Hepatic stellate cell (primary cell): ENCODE results near the gene DDX59.

Source experiments
- DNase-seq: peaks from one replicate; pipeline ENCODE4 v3.0.0; 2011; ENCODE audit warnings: low spot score

DDX59 gene

DNA sequence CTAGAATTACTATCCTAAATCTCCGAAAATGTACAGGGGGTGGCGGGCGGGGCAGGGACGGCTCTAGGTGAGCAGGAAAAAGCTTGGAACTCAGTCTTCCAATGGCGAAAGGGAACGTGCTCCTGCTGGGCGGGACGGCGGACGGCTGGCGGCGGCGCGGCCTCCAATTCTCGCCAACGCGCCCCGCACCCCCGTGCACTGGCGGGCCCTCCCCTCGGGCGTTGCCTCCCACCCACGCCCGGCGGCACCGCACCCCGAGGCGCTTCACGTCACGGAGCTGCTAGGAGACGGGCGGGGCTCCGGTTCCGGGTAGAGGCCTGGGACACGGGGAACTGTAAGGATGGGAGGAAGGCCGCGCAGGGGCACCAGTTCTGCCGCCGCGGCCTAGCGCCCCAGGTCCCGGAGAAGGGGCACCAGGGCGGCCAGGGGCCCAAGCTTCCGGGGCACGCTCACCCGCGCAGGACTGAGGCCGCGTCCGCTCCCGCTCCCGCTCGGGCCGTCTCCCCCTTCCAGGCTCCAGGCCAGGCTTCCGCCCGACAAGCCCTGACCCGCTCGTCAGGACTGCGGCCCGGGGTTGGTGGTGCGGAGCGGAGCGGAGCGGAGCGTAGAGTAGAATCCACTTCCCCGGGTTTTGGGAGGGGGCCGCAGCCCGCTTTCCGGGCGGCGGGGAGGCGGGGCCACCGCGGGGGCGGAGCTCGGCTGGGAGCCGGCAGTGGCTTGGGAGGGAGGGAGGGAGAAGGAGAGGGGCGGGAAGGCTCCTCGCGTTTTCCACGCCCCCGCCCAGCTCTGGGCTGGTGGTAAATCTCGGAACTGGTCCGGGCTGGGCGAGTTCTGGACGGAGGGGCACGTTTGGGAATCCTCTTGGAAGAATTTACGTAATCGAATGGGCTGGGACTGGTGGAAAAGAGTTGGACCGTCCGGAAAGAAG is at the start of gene DDX59:
TSS of gene DDX59 (minus strand) at position 594 of the 928 bp plus-strand sequence. CDS start 3,167 bp downstream, outside the sequence.
- peak; percentile 97 for DNase-seq

DNA sequence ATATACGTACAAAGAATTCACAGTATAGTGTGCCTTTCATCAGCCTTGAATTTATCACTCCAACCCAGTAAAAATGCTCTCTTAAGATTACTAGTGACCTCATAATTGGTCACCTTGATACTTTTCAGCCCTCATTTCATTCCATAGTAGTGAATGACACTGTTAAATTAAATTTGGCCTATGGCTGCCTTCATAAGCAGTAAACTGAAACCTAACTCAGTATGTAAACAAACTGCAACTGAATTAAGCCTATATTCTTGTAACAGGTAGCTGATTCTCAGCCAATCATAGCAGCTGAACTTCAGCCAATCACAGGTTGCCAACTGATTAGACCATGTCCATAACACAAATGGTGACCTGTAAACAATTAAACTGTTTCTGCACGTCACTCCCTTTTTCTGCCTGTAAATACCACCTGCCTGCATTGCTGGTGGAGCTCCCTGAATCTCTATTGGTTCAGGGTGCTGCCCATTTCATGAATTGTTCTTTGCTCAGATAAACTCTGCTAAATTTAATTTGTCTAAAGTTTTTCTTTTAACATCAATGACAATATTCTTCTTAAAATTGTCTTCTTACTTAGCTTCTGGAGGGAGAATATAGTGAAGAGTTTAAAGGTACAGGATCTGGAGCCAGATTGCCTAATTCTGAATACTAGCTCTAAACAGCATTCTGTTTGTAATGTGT is 44.9 kb upstream of the DDX59 start:
- DNase-seq: no peak

DNA sequence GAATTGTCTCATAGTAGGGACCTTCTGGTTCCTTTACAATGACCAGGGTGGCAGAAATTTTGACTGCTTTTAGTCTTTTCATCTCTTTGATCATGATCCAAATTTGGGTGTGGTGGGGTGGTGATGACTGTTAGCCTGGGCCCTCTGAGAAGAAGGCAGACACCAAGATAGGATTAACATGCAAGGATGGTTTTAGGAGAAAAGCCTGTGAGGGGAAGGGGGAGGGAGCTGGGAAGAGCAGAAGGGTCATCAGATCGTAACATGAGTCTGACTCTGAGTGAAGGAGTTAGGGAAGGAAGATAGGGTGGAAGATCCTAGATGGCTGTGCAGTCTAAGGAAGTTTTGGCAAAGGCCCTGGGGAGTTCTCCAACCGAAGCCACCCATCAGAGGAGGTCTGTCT is 40.5 kb upstream of the DDX59 start:
- DNase-seq: no peak

DNA sequence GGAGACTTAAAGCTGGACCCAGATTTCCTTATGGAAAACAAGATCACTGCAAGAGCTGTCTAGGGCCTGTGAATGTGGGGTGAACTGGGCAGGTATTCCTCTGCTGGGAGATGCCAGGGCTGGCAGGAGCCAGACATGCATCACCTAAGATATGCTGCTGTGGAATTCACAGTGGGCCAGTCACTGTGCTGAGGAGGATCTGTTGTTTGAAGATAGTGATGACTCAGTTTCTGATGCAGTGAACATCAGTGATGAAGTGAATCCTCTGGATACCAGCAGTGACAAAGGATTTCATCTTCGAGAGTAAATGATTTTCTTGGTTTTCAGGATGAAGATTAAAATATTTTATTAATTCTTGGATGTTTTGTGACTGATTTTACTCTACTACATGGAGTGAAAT is 39.1 kb upstream of the DDX59 start:
- peak; percentile 7 for DNase-seq

DNA sequence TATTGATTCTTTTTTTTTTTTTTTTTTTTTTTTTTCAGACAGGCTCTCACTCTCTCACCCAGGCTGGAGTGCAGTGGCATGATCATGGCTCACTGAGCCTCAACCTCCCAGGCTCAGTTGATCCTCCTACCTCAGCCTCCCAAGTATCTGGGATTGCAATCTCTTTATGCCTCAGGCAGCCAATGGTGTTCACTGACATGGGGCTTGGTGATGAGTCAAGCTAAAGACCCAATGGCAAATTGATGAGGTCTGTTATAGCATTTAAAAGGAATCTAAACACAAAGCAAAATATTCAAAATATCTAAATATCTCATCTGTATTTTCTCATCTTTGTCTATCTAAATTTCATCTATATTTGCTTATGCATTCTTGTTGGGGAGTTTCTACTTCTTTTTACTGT is 38.5 kb upstream of the DDX59 start:
- no peak for DNase-seq

DNA sequence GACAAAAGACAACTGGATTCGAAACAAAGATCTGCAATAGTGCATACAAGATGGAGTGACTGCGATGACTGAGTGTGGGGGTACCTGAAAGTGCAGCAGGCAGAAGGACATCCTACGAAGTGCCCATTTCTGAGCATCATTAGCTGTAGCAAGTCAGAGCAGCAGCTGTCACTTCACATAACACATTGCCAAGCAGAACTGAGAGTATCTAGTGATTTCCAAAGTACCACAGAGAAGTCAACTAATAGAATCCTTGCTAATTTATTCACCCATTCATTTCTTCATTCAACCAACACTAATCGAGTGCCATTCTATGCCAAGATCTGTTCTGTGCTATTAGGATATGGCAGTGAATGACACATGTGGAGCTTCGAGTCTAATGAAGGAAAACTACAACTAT is 37.4 kb upstream of the DDX59 start:
- DNase-seq: no peak

DNA sequence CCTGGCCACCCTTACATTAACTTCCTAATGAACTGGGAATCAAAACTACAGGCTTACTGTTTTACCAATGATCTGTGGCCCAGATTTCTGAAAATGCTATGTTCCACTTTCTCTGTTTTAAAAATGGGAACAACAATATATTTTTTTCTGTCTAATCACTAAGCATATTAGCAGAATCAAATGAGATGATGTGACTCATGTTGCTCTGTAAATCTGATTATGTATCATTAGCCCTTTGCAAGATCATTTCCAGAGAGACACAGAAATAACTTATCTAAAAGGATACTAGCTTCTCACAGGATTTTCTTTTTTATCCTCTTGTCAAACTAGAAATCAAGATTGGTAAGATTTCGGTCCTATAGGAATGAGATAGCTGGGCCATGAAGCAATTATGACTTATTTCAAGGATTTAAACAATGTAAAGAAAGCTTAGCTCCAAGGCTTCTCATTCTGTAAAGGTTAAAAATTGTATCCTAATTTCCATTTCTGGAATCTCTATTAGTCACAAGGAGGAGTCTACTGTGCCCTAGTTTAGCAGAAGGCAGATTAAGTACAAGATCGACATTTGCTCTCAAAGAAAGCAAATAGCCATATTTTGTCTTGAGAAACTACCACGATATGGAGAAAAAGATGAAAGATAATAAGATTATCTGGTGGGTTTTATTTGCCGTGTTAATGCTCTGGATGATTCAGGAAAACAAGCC is 36.6 kb upstream of the DDX59 start:
- no peak for DNase-seq

DNA sequence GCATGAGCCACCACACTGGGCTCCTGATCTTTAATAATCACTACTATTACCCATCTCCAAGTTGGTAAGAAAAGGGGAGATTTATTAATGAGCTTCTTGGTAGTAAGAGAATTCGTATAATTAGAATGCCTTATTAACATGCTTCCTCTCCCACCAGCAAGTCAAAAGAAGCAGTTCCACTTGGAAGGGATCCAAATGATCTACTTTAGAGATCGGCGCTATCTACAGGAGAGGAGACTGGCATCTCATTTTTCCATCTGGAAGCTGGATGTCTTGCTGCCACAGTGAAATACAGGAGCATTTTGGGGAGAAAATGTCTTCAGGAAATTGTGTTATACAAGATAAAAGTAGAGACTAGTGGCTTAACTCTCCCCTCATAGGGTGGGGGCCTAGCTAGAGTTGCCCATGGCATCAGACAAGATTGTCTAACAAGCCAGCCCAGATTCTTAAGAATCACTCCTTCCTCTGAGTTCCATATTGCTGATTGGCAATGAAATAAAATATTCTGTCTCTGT is 35.3 kb upstream of the DDX59 start:
- no peak for DNase-seq

DNA sequence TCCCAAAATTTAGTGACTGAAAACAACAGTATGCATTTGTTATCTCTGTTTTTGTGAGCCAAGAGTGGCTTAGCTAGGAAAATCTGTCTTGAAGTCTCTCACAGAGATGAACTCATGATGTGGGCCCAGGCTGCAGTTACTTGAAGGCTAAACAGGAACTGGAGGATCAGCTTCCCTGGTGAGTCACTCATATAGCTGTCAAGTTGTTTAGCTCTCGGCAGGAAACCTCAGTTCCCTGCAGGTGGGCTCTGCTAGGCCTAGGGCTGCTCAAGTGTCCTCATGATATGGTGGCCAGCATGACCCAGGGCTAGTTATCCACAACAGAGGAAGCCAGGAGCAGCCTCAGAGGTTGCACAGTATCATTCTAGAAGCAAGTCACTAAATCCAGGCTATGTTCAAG is 30.2 kb upstream of the DDX59 start:
- peak; percentile 11 for DNase-seq

DNA sequence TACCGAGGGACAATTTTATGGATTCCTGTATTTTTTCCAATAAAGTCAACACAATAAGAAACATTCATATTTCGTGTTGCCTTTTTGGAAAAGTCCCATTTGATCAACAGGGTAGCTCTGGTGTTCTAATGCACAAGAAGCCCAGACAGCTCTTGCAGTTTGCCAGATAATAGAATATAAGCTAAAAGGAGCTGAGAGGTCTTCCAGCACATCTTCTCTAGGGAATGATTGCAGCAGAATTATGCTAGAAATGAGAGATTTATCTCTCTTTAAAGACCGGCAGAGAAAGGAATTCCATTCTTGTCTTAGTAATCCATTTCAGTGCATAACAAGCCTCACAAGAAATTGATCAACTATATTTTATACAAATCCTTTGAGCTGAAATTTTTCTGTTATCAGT is 25.0 kb upstream of the DDX59 start:
- DNase-seq: no peak

DNA sequence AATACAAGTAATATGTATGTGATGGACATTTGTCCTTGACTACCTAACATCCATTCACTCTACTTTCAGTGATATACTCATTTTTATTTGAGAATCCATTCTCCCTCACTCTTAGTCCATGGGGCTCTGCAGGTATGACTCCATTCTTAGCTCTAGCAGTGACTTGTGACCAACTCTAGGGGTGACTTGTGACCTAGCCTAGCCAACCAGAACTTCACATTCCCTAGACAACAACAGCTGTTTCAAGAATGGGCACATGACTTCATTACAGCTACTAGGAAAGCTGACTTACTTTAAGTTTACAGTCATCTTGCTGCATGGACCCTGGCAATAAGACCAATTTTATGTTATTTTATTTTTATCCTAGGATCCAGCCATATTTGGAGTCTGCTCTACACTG is 23.6 kb upstream of the DDX59 start:
- no peak for DNase-seq

DNA sequence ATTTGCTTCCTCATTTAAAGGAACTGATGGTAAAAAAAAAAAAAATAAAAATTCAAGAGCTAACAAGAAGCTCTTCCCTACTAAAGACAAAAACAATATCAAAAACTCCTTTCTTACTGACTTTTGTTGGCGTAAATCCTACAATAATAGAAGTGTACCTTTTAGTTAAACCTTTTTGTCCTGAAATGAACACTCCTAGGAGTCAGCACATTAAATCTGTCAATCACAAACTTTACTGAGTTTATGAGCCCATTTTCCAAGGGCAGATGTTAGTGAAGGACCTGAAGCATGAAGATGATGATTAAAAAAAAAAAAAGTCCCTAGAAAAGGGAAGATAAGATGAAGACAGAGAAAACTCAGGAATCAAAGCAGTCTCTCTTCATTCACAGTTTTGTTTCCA is 22.6 kb upstream of the DDX59 start:
- DNase-seq: no peak

DNA sequence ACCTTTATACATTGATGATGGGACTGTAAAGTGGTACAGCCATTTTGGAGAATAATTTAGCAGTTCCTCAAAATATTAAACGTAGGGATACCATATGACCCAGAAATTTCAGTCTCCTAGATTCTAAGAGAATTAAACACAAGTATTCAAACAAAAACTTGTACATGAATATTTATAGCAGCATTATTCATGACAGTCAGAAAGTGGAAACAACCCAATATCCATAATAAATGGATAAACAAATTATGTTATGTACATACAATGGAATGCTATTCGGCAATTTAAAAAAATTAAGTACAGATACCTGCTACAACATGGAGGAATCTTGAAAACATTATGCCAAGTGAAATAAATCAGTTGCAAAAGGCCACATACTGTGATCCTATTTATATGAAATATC is 16.9 kb upstream of the DDX59 start:
- DNase-seq: no peak

DNA sequence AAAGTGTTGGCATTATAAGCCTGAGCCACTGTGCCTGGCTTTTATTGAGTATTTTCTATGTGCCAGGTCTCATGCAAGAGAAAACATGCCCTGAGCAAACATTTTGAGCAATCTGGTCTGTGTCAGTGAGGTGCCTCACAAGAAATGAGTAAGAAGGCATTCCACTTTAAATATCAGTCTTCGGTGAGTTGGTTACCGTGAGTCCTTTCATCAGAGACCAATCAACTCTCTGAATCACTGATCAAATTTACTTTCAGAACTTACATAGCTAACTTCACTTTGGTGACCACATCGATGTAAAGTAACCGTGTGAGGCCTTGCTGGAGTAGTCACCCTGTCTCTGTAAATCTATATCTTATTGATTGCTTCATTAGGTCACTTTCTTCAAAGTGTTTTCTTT is 14.3 kb upstream of the DDX59 start:
- no peak for DNase-seq

DNA sequence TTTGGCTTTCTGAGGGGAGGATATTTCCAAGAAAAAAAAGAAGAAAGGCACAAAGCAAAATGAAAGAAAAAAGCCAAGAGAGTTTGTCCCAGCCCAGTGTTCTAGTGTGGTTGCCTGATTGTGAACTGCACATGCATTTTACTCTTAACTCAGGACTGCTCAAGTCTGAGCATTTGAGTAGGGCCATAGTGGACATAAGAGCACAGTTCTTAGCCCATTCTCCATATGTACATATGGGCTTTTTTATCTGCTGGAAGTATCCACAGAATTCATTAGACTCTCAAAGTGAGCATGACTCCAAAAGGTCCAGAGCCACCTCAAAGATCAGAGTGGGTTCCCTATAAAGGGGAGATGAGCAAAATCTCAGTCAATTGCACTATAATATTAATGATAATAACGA is 13.6 kb upstream of the DDX59 start:
- DNase-seq: no peak

DNA sequence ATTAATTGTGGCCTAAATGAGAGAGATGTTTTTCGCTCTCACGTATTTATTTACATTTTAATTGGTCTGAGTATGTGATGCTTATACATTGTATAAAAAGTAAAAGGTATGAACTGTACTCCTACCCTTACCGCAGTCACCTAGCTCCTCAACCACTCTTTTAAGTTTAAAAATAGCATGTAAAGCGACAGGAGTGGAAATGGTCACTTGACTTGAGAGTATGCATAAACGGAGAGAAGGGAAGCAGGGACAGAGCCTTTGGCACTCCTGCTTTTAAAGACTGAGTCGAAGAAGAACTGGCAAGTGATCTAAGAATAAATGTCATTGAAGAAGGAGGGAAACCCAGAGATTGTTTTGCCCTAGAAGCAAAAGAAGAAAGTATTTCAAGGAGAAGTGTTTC is 11.5 kb upstream of the DDX59 start:
- no peak for DNase-seq

DNA sequence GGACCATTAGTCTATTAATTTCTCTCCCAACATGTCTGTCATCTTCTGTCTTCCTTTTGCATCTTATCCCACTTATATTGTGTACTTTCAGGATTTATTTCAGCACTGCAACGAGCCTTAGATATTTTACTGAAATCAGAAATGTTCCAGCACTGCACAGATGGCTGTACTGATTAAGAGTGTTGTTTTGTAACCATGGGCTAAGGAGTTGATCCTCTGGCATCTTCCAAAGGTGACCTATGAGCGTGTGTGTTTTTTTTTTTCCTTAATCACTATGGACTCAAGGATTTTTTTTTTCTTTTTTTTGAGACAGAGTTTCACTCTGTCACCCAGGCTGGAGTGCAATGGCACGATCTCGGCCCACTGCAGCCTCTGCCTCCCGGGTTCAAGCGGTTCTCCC is 7.1 kb upstream of the DDX59 start:
- no peak for DNase-seq

DNA sequence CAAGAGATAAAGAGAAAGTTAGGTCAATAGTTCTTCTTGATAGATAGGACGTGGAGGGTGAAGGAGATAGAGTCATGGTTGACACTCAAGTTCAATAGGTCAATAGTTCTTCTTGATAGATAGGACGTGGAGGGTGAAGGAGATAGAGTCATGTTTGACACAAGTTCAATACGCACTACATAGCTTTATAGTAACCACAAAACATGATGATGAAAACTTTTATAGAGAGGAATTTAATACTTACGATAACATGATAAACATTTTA is 5.8 kb upstream of the DDX59 start:
- DNase-seq: no peak

DNA sequence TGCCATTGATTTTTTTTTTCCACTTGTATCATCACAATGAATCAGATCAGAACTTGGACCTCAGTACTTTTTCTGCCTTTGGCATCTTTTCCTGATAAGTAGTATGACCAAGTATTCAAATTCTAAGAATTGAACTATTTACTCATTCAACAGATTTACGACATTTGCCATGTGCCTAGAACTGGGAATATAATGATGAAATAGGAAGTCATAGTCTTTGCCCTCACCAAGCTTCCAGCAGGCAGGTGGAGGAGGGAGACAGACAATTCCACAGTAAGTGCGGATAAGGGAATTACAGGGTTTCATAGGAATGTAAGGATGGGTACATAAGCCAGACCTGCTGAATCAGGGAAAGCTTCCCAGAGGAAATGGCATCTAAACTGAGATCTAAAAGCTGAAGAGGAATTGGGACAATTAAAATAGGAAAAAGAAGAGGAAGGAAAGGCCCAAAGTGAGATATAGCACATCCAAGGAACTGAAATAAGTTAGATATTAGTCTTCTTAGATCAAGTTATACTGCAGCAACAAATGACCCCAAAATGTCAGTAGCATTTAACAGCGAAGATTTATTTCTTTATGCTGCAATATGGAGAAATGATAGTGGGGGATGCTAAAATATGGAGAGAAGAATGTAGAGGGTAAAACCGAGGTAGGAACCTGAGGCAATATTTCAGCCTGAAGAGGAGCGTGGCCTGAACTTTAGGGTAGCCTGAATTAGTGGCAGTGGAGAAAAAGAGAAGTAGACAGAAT is 5.3 kb upstream of the DDX59 start:
- DNase-seq: no peak

DNA sequence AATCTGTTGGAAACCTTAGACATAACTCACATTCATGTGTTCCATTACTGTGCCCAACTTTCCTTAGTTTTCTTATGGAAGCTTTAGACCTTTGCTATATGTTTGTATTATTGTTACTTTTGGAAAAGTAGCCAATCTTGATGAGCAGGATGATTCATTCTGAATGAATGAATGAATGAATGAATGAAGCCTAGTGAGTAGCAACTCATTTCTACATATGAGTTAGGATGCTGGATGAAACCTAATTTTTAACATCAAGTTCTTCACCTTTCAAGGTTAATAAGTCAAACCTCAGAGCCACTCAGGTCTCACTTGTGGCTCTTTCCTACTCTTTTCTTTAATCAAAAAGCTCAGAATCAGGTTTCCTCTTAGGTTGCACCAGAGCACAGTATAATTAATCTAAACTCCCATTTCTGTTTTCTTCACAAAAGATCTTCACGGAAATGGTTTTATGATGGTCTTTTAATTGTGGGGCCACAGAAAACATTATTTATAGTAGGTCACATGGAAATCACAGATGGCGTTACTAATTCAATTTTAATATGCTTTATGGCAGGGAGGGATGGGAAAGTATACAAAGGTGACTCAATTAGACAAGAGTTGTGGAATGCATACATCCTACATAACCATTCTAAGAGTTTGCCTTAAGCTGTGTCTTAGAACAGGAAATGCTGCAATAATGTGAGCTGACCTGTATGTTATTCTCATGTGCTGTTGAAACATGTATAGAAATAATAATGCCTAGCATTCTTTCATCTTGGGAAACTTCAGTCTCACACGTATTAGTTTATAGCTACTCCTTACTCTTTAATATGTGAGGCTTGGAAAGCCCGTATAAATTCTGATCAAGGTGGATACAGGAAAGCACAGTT is 4.5 kb upstream of the DDX59 start:
- DNase-seq: no peak

DNA sequence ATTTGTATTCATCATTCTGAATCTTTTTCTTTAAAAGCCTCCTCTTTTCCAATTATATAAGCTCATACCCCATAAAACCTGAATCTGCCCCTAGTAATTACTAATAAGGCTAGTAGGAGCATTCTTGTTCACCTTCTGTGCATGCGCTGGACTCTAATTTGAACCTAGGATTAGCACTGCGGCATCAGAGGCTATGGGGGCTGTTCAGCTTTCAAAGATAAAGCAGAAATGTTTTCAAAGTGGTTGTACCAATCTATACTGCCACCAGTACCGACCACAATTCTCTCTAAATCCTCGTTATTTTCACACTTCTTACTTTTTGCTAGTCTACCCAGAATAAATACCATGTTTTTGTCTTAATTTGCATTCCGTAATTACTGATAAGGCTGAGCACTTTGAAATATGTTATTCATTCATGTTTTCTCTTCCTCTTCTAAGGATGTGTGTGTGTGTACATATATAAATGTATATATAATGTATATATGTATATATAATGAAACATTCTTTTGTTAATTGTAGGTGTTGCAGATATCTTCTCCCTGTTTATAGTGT is 1.6 kb upstream of the DDX59 start:
- DNase-seq: no peak
